Activated gamma-delta T cell treated with anti-CD3 and anti-CD28 coated beads, Interleukin-2, amount 50 U/mL, for 16 hours (primary cell): ENCODE measurements around the gene SMIM33.
A peak's percentile ranks its signal among the peaks of the same experiment; 100 is the strongest.
"Not testable (repeated sequence)": the region's sequence is repeated elsewhere in the genome, so short reads cannot be mapped to it uniquely, and the experiment has no call there.

Experiments used
- DNase-seq: peaks from one replicate; pipeline ENCODE4 v3.0.0-alpha.2; 2020; ENCODE audit warnings: low read depth

SMIM33 gene

GRCh38 chr5:139457241-139457640 is 13.6 kb upstream of the SMIM33 start:
- DNase-seq: no peak

GRCh38 chr5:139457653-139458306 is 13.0 kb upstream of the SMIM33 start:
- no peak for DNase-seq

GRCh38 chr5:139458580-139459407 is 12.0 kb upstream of the SMIM33 start:
- peak; percentile 66 for DNase-seq

- no peak for DNase-seq
These were observed 11.3 kb upstream of the SMIM33 start for GRCh38 chr5:139459451-139459934.

- DNase-seq: no peak
These were observed 10.3 kb upstream of the SMIM33 start for GRCh38 chr5:139460455-139460854.

- no peak for DNase-seq
These were observed 9.6 kb upstream of the SMIM33 start for GRCh38 chr5:139461176-139461575.

GRCh38 chr5:139461698-139462097 is 9.1 kb upstream of the SMIM33 start:
- DNase-seq: no peak

- no peak for DNase-seq
These were observed 8.1 kb upstream of the SMIM33 start, which contains the start of gene ECSCR for GRCh38 chr5:139462586-139463276. ECSCR (minus strand) TSS chr5:139462743; CDS start chr5:139462670, 73 bp downstream.

- no peak for DNase-seq
These were observed 2.3 kb upstream of the SMIM33 start for GRCh38 chr5:139468421-139468931.

GRCh38 chr5:139472386-139473030 is 1.7 kb downstream of the SMIM33 start:
- no peak for DNase-seq

GRCh38 chr5:139473105-139473504 is 2.3 kb downstream of the SMIM33 start:
- no peak for DNase-seq

- DNase-seq: no peak
These were observed 2.8 kb downstream of the SMIM33 start for GRCh38 chr5:139473565-139473964.

- DNase-seq: no peak
These were observed 4.3 kb downstream of the SMIM33 start for GRCh38 chr5:139474890-139475791.

GRCh38 chr5:139475865-139476617 is 5.2 kb downstream of the SMIM33 start:
- DNase-seq: no peak

GRCh38 chr5:139478657-139479423 is 8.0 kb downstream of the SMIM33 start:
- DNase-seq: not testable (repeated sequence)

- not testable (repeated sequence) for DNase-seq
These were observed 8.9 kb downstream of the SMIM33 start for GRCh38 chr5:139479729-139480128.

- DNase-seq: no peak
These were observed 10.3 kb downstream of the SMIM33 start for GRCh38 chr5:139481122-139481533.

- no peak for DNase-seq
These were observed 10.8 kb downstream of the SMIM33 start for GRCh38 chr5:139481580-139482049.
